GM19452 (cell line): ENCODE results near the gene BFAR.
"Not testable (repeated sequence)": the region's sequence is repeated elsewhere in the genome, so short reads cannot be mapped to it uniquely, and the experiment has no call there.

Experiments used
- ATAC-seq: cut with Tn5 transposase; IDR thresholded peaks from one replicate; pipeline ENCODE4 v1.9.1; 2021; ENCODE audit not compliant: unreplicated experiment

Gene BFAR

GRCh38 chr16:14632693-14633569, at the start of gene BFAR:
TSS of gene BFAR (plus strand) at chr16:14632951. CDS start at chr16:14644347, 11,396 bp downstream.
- peak; percentile 73 for ATAC-seq

- ATAC-seq, result no peak
These were observed 47.5 kb upstream of the BFAR start for GRCh38 chr16:14585287-14585686.

- ATAC-seq, result no peak
These were observed 46.0 kb upstream of the BFAR start for GRCh38 chr16:14586637-14587305.

GRCh38 chr16:14600164-14600563, 32.6 kb upstream of the BFAR start:
- ATAC-seq, result no peak

GRCh38 chr16:14602443-14602963, 30.2 kb upstream of the BFAR start:
- no peak for ATAC-seq

- no peak for ATAC-seq
These were observed 26.6 kb upstream of the BFAR start for GRCh38 chr16:14606102-14606501.

GRCh38 chr16:14608111-14608566, 24.6 kb upstream of the BFAR start:
- ATAC-seq, result peak; percentile 52

- ATAC-seq, result no peak
These were observed 24.1 kb upstream of the BFAR start for GRCh38 chr16:14608604-14609003.

GRCh38 chr16:14609716-14610115, 23.0 kb upstream of the BFAR start:
- ATAC-seq, result no peak

- no peak for ATAC-seq
These were observed 21.1 kb upstream of the BFAR start for GRCh38 chr16:14611660-14612059.

- no peak for ATAC-seq
These were observed 18.8 kb upstream of the BFAR start for GRCh38 chr16:14613991-14614390.

GRCh38 chr16:14616280-14616679, 16.5 kb upstream of the BFAR start:
- ATAC-seq, result no peak

GRCh38 chr16:14618566-14618965, 14.2 kb upstream of the BFAR start:
- ATAC-seq, result no peak

- ATAC-seq, result no peak
These were observed 5.7 kb upstream of the BFAR start for GRCh38 chr16:14627078-14627477.

- ATAC-seq, result no peak
These were observed 3.7 kb upstream of the BFAR start for GRCh38 chr16:14628806-14629611.

- no peak for ATAC-seq
These were observed 3.2 kb upstream of the BFAR start for GRCh38 chr16:14629612-14629918.

- peak; percentile 49 for ATAC-seq
These were observed 2.7 kb upstream of the BFAR start, which contains the start of gene PARN for GRCh38 chr16:14629919-14630619. TSS of gene PARN (minus strand) at chr16:14630260. CDS start at chr16:14630125, 135 bp downstream.

- not testable (repeated sequence) for ATAC-seq
These were observed 2.0 kb upstream of the BFAR start for GRCh38 chr16:14630620-14631330.

GRCh38 chr16:14634389-14634725, 1.6 kb downstream of the BFAR start:
- no peak for ATAC-seq
